Measurements from ENCODE around the gene HUS1.

DNA sequence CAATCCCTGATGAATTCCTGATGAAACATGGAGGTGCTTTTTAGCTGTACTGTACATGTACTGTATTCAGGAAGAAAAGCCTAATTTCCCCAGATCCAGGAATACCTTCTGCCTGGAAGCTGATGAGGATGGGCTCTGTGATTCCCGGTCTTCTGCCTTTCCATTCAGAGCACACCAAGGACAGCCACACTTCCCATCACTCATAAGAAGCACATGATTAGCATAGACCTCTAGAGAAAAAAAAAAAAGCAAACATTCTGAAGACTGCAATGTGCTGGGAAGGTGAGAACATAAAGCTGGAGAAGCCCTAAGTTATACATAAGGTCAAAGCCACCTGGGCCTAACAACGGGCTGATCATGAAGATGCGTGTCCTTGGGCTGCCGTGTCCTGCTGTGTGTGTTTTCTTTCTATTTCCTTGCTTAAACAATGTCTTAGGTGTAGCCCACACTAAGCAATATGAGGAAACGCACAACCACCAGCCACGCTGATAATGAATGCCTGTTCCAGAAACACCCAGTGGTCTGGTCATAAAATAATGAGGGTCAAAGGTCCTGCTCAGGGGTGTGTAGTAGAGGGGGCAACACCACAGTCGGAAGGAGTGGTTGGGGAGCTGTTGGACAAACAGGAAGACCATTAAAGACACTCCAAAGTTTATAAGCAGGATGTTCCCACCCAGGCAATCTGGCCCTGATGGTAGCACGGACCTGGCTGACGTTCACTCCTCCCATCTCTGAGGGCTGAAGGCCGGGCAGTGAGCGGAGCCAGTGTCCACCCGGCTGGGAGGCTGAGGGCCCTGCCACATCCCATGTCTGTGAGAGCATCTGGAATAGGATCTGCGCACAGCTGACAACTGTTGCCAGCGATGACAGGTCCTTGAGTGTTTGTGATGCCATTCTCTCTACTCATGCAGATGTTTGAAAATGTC, 39.1 kb downstream of the HUS1 start:
- TF ChIP-seq, protein P1, sequence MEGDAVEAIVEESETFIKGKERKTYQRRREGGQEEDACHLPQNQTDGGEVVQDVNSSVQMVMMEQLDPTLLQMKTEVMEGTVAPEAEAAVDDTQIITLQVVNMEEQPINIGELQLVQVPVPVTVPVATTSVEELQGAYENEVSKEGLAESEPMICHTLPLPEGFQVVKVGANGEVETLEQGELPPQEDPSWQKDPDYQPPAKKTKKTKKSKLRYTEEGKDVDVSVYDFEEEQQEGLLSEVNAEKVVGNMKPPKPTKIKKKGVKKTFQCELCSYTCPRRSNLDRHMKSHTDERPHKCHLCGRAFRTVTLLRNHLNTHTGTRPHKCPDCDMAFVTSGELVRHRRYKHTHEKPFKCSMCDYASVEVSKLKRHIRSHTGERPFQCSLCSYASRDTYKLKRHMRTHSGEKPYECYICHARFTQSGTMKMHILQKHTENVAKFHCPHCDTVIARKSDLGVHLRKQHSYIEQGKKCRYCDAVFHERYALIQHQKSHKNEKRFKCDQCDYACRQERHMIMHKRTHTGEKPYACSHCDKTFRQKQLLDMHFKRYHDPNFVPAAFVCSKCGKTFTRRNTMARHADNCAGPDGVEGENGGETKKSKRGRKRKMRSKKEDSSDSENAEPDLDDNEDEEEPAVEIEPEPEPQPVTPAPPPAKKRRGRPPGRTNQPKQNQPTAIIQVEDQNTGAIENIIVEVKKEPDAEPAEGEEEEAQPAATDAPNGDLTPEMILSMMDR (IDR thresholded peaks at IDR 0.05 in 4 of 5, conservative IDR thresholded peaks at IDR 0.05 in 1 of 5): no peak
- no peak for TF ChIP-seq POLR2A (IDR thresholded peaks at IDR 0.05)
